ENCODE results near the gene USP17L5.
"Not testable (repeated sequence)": the region's sequence is repeated elsewhere in the genome, so short reads cannot be mapped to it uniquely, and the experiment has no call there.

USP17L5 gene

DNA sequence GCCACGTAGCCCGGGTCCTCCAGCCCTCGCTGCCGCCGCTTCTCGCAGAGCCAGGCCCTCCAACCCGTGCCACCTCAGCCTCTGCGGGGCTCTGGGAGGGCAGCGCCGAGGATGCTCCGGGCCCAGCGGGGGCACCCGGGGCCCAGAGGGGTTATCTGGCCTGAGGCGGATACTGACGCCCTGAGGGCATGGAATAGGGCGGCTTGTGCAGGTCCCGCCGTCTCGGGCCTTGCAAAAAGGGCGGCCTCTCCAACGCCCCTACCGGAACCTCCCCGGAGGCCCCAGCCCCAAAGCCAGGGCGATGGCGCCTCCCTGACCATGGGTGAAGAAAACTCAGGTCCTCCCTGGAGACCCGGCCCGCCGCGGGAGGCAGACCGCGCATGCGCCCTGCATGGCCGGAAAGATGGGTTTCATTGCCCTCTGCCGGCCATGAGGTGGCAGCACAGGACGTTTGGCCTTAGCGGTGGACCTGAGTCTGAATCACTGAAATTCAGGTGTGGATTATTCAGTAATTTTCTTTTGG is 41.9 kb downstream of the USP17L5 start:
- peak overlapping the region; percentile 70 for H3K4me3 ChIP-seq (ENCODE audit: low read length)
- not testable (repeated sequence) for H3K36me3 ChIP-seq (ENCODE audit: control insufficient read depth, insufficient read depth, low read length, severe bottlenecking); H3K9ac ChIP-seq (ENCODE audit: low read length); H3K27me3 ChIP-seq (replicated peaks; ENCODE audit: control insufficient read depth, insufficient read depth, low read length); H3K9me3 ChIP-seq (ENCODE audit: control insufficient read depth, low read length); H3K4me1 ChIP-seq (ENCODE audit: control insufficient read depth, insufficient read depth, low read length); DNase-seq (ENCODE audit: low read depth)

GRCh38 chr4:9384126-9384525 is 44.9 kb downstream of the USP17L5 start:
- Histone ChIP-seq H3K9ac (ENCODE audit: low read length) (no peak overlapping the region), H3K27me3 (replicated peaks; ENCODE audit: control insufficient read depth, insufficient read depth, low read length) (no peaks in the 10 kb centered on the region), H3K4me3 (ENCODE audit: low read length) (no peak overlapping the region), H3K4me1 (ENCODE audit: control insufficient read depth, insufficient read depth, low read length) (no peaks in the 10 kb centered on the region), H3K9me3 (ENCODE audit: control insufficient read depth, low read length) (no peaks in the 10 kb centered on the region), H3K36me3 (ENCODE audit: control insufficient read depth, insufficient read depth, low read length, severe bottlenecking) (no peaks in the 10 kb centered on the region)
- DNase-seq (ENCODE audit: low read depth): no peak

DNA sequence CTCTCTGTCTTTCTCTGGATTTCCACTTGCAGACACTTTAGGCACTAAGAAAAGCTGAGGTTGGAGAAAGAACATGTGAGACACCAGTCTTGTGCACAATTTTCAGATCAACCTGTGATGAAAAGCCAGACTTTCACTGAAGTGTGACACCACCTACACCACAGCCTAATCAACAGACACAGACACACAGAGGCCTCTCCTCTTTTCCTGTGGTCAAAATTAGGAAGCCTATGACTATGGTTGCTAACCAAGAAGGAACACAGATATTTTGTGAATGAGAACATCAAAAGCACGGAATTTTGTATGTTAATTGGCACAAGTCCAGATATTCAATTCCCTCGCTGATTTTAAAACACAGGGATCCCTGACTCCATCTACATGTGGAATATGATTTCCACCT is 49.8 kb downstream of the USP17L5 start:
- DNase-seq (ENCODE audit: low read depth); H3K27me3 ChIP-seq (replicated peaks; ENCODE audit: control insufficient read depth, insufficient read depth, low read length); H3K4me3 ChIP-seq (ENCODE audit: low read length); H3K36me3 ChIP-seq (ENCODE audit: control insufficient read depth, insufficient read depth, low read length, severe bottlenecking); H3K4me1 ChIP-seq (ENCODE audit: control insufficient read depth, insufficient read depth, low read length); H3K9ac ChIP-seq (ENCODE audit: low read length); H3K9me3 ChIP-seq (ENCODE audit: control insufficient read depth, low read length): not testable (repeated sequence)

All from adipocyte (in vitro differentiated cells).